ENCODE measurements around the gene FCMR. TPM values are rescaled to one million over a fixed set of nuclear protein-coding genes. Genes with fewer than 3 reads are reported as not detected.

Gene FCMR
- total RNA-seq, 1 donor from 2014 or later: 24.5 TPM

- DNase-seq (ENCODE audit: low spot score): no peak
- Mint-ChIP-seq H3K4me1 (ENCODE audit: low read depth) (peaks cover 27% of the 10 kb centered on the region), H3K27ac (no peak overlapping the region), H3K4me3 (no peak overlapping the region), H3K27me3 (ENCODE audit: insufficient read depth) (no peaks in the 10 kb centered on the region), H3K36me3 (ENCODE audit: low read depth) (no peaks in the 10 kb centered on the region), H3K9me3 (no peaks in the 10 kb centered on the region)
- intact Hi-C loops (cut with micrococcal nuclease): no loop called here
Observed at GRCh38 chr1:206957639-206958038, 35.9 kb upstream of the FCMR start.

DNA sequence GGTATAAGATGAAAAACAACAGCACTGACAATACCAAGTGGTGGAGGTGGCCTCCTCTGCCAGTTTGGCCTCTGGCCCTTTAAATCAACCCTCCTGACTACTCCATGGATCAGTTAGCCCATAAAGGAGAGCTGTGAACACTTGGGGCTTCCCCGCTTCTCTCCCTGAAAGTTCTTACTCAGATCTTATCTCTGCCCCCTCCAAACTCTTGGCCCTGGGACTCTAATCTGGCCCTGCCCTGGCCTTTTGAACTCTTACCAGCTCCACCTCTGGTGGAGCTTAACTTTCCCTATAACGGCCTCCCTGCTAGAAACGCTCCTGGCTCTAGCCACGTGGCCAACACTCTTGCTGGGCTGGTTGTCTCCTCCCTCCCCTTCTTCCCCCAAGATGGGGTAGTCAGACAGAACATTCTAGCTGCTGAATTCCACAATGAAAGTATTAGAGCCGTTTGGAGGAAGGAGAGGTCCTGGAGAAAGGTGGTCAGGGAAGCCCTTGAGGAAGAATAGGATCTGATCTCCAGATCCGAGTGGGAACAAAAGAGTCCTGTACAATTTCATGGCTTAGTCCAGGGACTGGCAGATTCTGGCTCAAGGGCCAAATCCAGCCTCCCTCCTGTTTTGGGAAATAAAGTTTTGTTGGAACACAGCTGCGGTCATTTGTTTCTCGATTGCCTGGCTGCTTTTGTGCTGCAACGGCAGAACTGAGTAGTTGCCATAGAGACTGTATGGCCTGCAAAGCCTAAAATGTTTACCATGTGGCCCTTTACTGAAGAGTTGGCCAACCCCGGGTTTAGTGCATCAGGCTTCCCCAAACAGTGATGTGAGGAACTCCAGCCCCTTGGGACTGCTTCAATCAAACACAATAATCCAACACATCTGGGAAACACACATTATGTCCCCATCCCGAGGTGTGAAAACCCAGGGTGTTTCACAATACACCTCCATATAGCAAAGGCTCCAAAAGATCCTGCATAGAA, 34.0 kb upstream of the FCMR start:
- intact Hi-C loops (cut with micrococcal nuclease): no loop called here
- H3K4me3 Mint-ChIP-seq: no peak overlapping the region
- DNase-seq (ENCODE audit: low spot score): no peak
- H3K36me3 Mint-ChIP-seq (ENCODE audit: low read depth): no peaks in the 10 kb centered on the region
- H3K9me3 Mint-ChIP-seq: no peaks in the 10 kb centered on the region
- H3K27ac Mint-ChIP-seq: no peak overlapping the region
- peaks cover 18% of the 10 kb centered on the region for H3K4me1 Mint-ChIP-seq (ENCODE audit: low read depth)
- H3K27me3 Mint-ChIP-seq (ENCODE audit: insufficient read depth): no peaks in the 10 kb centered on the region

DNA sequence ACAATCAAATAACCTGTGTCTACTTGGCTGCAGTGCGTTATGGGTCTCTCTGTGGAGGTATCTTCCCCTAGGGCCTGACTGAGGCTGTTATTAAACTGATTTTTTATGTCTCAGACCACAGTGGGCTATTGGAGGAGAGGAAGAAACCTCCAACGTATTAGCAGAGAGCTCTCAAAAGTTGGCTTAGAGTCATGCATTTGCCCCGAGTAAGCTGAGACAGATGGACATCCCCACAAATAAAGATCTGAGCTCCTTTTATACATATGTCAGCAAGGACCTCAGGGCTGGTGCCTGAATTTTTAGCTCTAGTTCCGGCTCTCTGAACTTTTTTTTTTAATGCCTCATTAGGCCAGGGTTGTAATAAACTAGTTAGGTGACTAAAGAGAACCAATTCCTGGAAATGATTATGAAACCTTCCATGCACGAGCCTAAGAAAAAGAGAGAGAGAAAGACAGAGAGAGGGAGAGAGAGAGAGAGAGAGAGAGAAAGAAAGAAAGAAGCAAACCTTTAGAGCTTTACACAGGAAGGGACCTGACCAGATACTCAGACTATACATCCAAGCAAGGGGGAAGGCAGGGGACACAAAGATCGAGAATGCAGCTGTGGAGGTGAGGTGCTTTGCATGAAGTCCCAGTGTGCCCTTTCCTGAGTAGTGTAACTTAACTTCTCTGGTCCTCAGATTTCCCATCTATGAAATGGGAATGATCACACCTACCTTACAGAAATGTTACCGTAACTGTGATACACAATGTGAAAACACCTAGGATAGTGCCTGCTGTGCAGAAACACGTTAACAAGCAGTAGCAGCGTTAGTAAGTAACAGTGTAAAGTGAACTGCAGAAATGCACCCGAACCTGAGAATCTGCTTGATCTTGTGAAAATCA, 33.0 kb upstream of the FCMR start:
- intact Hi-C loops (cut with micrococcal nuclease): no loop called here
- Mint-ChIP-seq H3K9me3 (no peaks in the 10 kb centered on the region), H3K4me3 (no peak overlapping the region), H3K27me3 (ENCODE audit: insufficient read depth) (no peaks in the 10 kb centered on the region), H3K36me3 (ENCODE audit: low read depth) (peaks cover 1% of the 10 kb centered on the region), H3K4me1 (ENCODE audit: low read depth) (peaks cover 18% of the 10 kb centered on the region), H3K27ac (no peak overlapping the region)
- DNase-seq (ENCODE audit: low spot score): no peak

DNA sequence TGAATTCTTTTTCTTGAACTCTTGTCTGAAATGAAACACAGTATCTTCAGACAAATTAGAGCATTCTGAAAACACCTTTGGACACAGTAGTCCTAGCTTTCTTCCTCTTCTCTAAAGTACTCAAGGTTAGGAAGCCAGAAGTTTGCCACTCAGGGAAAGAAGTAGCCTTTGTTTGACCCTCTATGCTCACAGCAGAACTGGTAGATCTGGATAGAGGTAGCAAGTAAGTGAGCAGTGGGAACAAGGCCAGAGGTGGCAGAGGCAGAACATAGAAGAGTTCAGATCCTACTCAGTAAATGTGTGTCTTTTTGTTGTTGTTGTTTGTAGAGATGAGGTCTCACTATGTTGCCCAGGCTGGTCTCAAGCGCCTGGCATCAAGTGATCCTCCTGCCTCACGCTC, 31.9 kb upstream of the FCMR start:
- intact Hi-C loops (cut with micrococcal nuclease): no loop called here
- Mint-ChIP-seq H3K27ac (no peak overlapping the region), H3K36me3 (ENCODE audit: low read depth) (peaks cover 1% of the 10 kb centered on the region), H3K4me1 (ENCODE audit: low read depth) (peaks cover 18% of the 10 kb centered on the region), H3K4me3 (no peak overlapping the region), H3K9me3 (no peaks in the 10 kb centered on the region), H3K27me3 (ENCODE audit: insufficient read depth) (no peaks in the 10 kb centered on the region)
- DNase-seq (ENCODE audit: low spot score): no peak

GRCh38 chr1:206953126-206953525, 31.4 kb upstream of the FCMR start:
- intact Hi-C loops (cut with micrococcal nuclease): no loop called here
- DNase-seq (ENCODE audit: low spot score): no peak
- no peaks in the 10 kb centered on the region for H3K9me3 Mint-ChIP-seq
- peaks cover 18% of the 10 kb centered on the region for H3K4me1 Mint-ChIP-seq (ENCODE audit: low read depth)
- no peak overlapping the region for H3K27ac Mint-ChIP-seq
- no peak overlapping the region for H3K4me3 Mint-ChIP-seq
- H3K36me3 Mint-ChIP-seq (ENCODE audit: low read depth): peaks cover 1% of the 10 kb centered on the region
- H3K27me3 Mint-ChIP-seq (ENCODE audit: insufficient read depth): no peaks in the 10 kb centered on the region

- intact Hi-C loops (cut with micrococcal nuclease): no loop called here
- H3K4me3 Mint-ChIP-seq: no peak overlapping the region
- H3K4me1 Mint-ChIP-seq (ENCODE audit: low read depth): peaks cover 18% of the 10 kb centered on the region
- H3K27me3 Mint-ChIP-seq (ENCODE audit: insufficient read depth): peaks cover 2% of the 10 kb centered on the region
- H3K36me3 Mint-ChIP-seq (ENCODE audit: low read depth): peaks cover 1% of the 10 kb centered on the region
- DNase-seq (ENCODE audit: low spot score): no peak
- H3K27ac Mint-ChIP-seq: no peak overlapping the region
- H3K9me3 Mint-ChIP-seq: no peaks in the 10 kb centered on the region
Observed at GRCh38 chr1:206952171-206952570, 30.4 kb upstream of the FCMR start.

GRCh38 chr1:206951318-206952100, 29.8 kb upstream of the FCMR start:
- Mint-ChIP-seq H3K4me1 (ENCODE audit: low read depth) (peaks cover 18% of the 10 kb centered on the region), H3K27ac (no peak overlapping the region), H3K36me3 (ENCODE audit: low read depth) (peaks cover 1% of the 10 kb centered on the region), H3K27me3 (ENCODE audit: insufficient read depth) (peaks cover 2% of the 10 kb centered on the region), H3K4me3 (no peak overlapping the region), H3K9me3 (no peaks in the 10 kb centered on the region)
- DNase-seq (ENCODE audit: low spot score): no peak
- intact Hi-C loops (cut with micrococcal nuclease): no loop called here

- H3K9me3 Mint-ChIP-seq: no peaks in the 10 kb centered on the region
- no peak for DNase-seq (ENCODE audit: low spot score)
- peaks cover 4% of the 10 kb centered on the region for H3K4me1 Mint-ChIP-seq (ENCODE audit: low read depth)
- no peak overlapping the region for H3K27ac Mint-ChIP-seq
- intact Hi-C loops (cut with micrococcal nuclease): no loop called here
- H3K27me3 Mint-ChIP-seq (ENCODE audit: insufficient read depth): peaks cover 5% of the 10 kb centered on the region
- no peak overlapping the region for H3K4me3 Mint-ChIP-seq
- peaks cover 1% of the 10 kb centered on the region for H3K36me3 Mint-ChIP-seq (ENCODE audit: low read depth)
Observed at GRCh38 chr1:206949641-206950040, 27.9 kb upstream of the FCMR start.

GRCh38 chr1:206949208-206949607, 27.5 kb upstream of the FCMR start:
- H3K27ac Mint-ChIP-seq: no peak overlapping the region
- peaks cover 7% of the 10 kb centered on the region for H3K27me3 Mint-ChIP-seq (ENCODE audit: insufficient read depth)
- no peak overlapping the region for H3K4me3 Mint-ChIP-seq
- no peak for DNase-seq (ENCODE audit: low spot score)
- H3K4me1 Mint-ChIP-seq (ENCODE audit: low read depth): no peaks in the 10 kb centered on the region
- H3K9me3 Mint-ChIP-seq: no peaks in the 10 kb centered on the region
- peaks cover 1% of the 10 kb centered on the region for H3K36me3 Mint-ChIP-seq (ENCODE audit: low read depth)
- intact Hi-C loops (cut with micrococcal nuclease): no loop called here

DNA sequence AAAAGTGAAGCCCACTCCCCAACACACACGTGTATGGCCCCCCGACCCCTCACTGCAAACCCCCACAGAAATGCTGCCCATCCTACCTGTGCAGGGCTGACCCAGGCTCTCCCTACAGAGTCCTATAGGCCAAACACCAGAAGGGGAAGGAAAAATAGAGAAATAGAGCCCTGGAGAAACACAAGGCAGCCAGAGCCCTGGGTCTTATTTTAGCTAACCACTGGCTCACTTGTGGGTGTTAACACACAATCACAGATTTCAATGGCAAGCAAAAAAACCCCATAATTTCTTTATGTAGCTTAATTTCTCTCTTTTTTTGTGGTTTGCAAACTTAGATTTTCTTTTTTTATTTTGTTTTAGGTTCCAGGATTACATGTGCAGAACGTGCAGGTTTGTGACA, 25.5 kb upstream of the FCMR start:
- Mint-ChIP-seq H3K4me3 (no peak overlapping the region), H3K27me3 (ENCODE audit: insufficient read depth) (peaks cover 12% of the 10 kb centered on the region), H3K4me1 (ENCODE audit: low read depth) (no peaks in the 10 kb centered on the region), H3K27ac (no peak overlapping the region), H3K9me3 (no peaks in the 10 kb centered on the region), H3K36me3 (ENCODE audit: low read depth) (peaks cover 1% of the 10 kb centered on the region)
- intact Hi-C loops (cut with micrococcal nuclease): no loop called here
- no peak for DNase-seq (ENCODE audit: low spot score)

DNA sequence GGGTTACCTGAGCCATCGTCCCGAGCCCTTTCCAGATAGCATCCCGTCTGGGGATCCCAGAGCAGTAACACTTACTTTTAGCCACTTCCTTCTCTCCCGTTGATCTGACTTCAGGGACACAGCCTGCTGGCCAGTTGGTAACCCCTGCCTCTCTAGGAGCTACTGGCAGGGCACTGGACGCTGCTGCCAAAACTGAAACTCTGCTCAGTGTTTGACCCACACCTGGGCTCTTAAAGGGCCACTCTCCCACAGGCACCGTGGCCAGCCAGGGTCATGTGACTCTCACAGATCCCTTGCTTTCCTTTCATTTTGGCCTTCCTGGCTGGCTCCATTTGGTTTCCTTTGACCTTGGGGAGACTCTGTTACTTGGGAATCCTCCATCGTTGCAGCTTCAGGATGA, 24.5 kb upstream of the FCMR start, which contains the start of gene PIGR:
TSS of gene PIGR (minus strand) at position 206 of the 400 bp plus-strand sequence. CDS start 5,935 bp downstream, outside the sequence.
- Mint-ChIP-seq H3K9me3 (no peaks in the 10 kb centered on the region), H3K4me1 (ENCODE audit: low read depth) (no peaks in the 10 kb centered on the region), H3K36me3 (ENCODE audit: low read depth) (peaks cover 1% of the 10 kb centered on the region), H3K4me3 (no peak within 1 kb of the TSS), H3K27ac (no peak within 1 kb of the TSS), H3K27me3 (ENCODE audit: insufficient read depth) (peaks cover 12% of the 10 kb centered on the region)
- DNase-seq (ENCODE audit: low spot score): no peak
- intact Hi-C loops (cut with micrococcal nuclease): no loop called here

GRCh38 chr1:206945779-206946178, 24.0 kb upstream of the FCMR start:
- H3K4me1 Mint-ChIP-seq (ENCODE audit: low read depth): no peaks in the 10 kb centered on the region
- intact Hi-C loops (cut with micrococcal nuclease): no loop called here
- H3K4me3 Mint-ChIP-seq: no peak overlapping the region
- H3K27me3 Mint-ChIP-seq (ENCODE audit: insufficient read depth): peaks cover 12% of the 10 kb centered on the region
- DNase-seq (ENCODE audit: low spot score): no peak
- no peak overlapping the region for H3K27ac Mint-ChIP-seq
- H3K36me3 Mint-ChIP-seq (ENCODE audit: low read depth): peaks cover 1% of the 10 kb centered on the region
- no peaks in the 10 kb centered on the region for H3K9me3 Mint-ChIP-seq

Data from activated T-helper 1 cell treated with anti-CD3 and anti-CD28 coated beads, Interleukin-12 subunit alpha, Interleukin-12 subunit beta, Interleukin-2, Interleukin-4 antibody, amounts not matched to agents 30 ng/mL and 10 ng/mL and 1 ng/mL, durations not matched to agents 14 hours and 24 hours and 36 hours (primary cell).